PC-9 (cell line): ENCODE results near the gene SLC5A1. TPM values are rescaled to one million over a fixed set of nuclear protein-coding genes. Genes with fewer than 3 reads are reported as not detected.
"Not testable (repeated sequence)": the region's sequence is repeated elsewhere in the genome, so short reads cannot be mapped to it uniquely, and the experiment has no call there.

Experiments used
- BruUV-seq: library from RNA; stranded (reverse); fragments of 400-500 nt; replicated peaks from 2 replicates; lab custom pipeline; 2021; lab: Mats Ljungman, UMichigan
- CTCF ChIA-PET: fragments of 300-600 bp; sonication (Branson Sonifier 250); formaldehyde crosslinking; loops from one replicate; lab custom pipeline; 2022; ENCODE audit warnings: antibody characterized with exemption; lab: Charles Lee
- POLR2A ChIA-PET: fragments of 300-600 bp; sonication (Branson Sonifier 250); formaldehyde crosslinking; loops from one replicate; lab custom pipeline; 2022; ENCODE audit warnings: antibody characterized with exemption; ENCODE audit not compliant: unreplicated experiment; lab: Charles Lee
- DNase-seq, 2 experiments: peaks; one replicate each; pipeline versions ENCODE4 v3.0.0 to v3.0.0-alpha.2; 2015 to 2022; ENCODE audit warnings: mixed read lengths in 1 of 2
- H2AFZ ChIP-seq: fragments of 200-600 bp; sonication (generic); 2 replicates; pipeline ENCODE4 v1.8.1; 2017; ENCODE audit warnings: antibody characterized with exemption
- H3F3A ChIP-seq: fragments of 200-600 bp; sonication (generic); 2 replicates; pipeline ENCODE4 v1.8.1; 2017; ENCODE audit warnings: antibody characterized with exemption, mild to moderate bottlenecking, low read depth; ENCODE audit not compliant: insufficient read depth
- H3K27ac ChIP-seq: fragments of 200-600 bp; sonication (generic); 2 replicates; pipeline ENCODE4 v1.6.1; 2016; ENCODE audit warnings: mixed run types
- H3K27me3 ChIP-seq: fragments of 200-600 bp; sonication (generic); 2 replicates; pipeline ENCODE4 v1.6.1; 2016; ENCODE audit warnings: low read depth, mixed run types; ENCODE audit not compliant: insufficient read depth
- H3K36me3 ChIP-seq: fragments of 200-600 bp; sonication (generic); 2 replicates; pipeline ENCODE4 v1.6.1; 2016; ENCODE audit warnings: low read depth, mixed run types
- H3K4me1 ChIP-seq: fragments of 200-600 bp; sonication (generic); replicated peaks from 2 replicates; pipeline ENCODE4 v1.6.1; 2016; ENCODE audit warnings: mixed run types; ENCODE audit not compliant: insufficient read depth
- H3K4me2 ChIP-seq: fragments of 200-600 bp; sonication (generic); 2 replicates; pipeline ENCODE4 v1.6.1; 2017; ENCODE audit warnings: mixed run types
- H3K4me3 ChIP-seq: fragments of 200-600 bp; sonication (generic); 2 replicates; pipeline ENCODE4 v1.6.1; 2016; ENCODE audit warnings: mixed run types
- H3K79me2 ChIP-seq: fragments of 200-600 bp; sonication (generic); 2 replicates; pipeline ENCODE4 v1.6.1; 2017; ENCODE audit warnings: low read depth, mixed run types
- H3K9me2 ChIP-seq: fragments of 200-600 bp; sonication (generic); 2 replicates; pipeline ENCODE4 v1.8.1; 2017; ENCODE audit warnings: mild to moderate bottlenecking; ENCODE audit not compliant: insufficient read depth
- H3K9me3 ChIP-seq: fragments of 200-600 bp; sonication (generic); 2 replicates; pipeline ENCODE4 v1.8.1; 2016; ENCODE audit warnings: low read depth; ENCODE audit not compliant: insufficient read depth
- H4K20me1 ChIP-seq: fragments of 200-600 bp; sonication (generic); 2 replicates; pipeline ENCODE4 v1.8.1; 2017; ENCODE audit not compliant: insufficient read depth
- CTCF ChIP-seq: fragments of 200-600 bp; sonication (generic); conservative IDR thresholded peaks from 2 replicates; pipeline ENCODE4 v1.6.1; 2017; ENCODE audit warnings: mixed run types, antibody characterized with exemption, mild to moderate bottlenecking, moderate library complexity
- intact Hi-C: fragments of 100-400 bp; cut with micrococcal nuclease; formaldehyde crosslinking; loops from one replicate; pipeline ENCODE4 v1.10.0; 2022; ENCODE audit not compliant: unreplicated experiment
- total RNA-seq: library from RNA; stranded (reverse); gene quantifications from 2 replicates; pipeline ENCODE4 v1.2.3, GENCODE V29; 2021

Gene SLC5A1
- total RNA-seq, 1 experiment from 2014 or later, result not detected

DNA sequence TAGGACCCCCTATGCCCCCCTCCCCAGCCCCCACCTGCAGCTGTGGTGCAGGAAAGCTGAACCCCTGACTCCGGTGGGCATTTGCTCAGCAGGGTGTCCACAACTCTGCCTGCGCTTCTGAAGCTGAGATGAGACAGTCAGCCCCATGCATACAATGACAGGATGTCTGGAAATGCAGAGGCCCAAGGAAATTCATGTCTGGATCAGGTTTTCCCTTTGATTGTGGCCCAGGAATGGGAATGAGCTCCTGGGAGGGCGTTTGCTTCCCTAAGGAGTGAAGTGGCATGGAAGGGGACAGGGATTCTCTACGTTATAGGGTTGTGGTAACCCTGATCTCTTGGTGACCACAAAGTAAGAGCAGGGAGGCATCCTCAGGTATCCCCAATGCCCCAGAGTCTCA, 93.8 kb downstream of the SLC5A1 start:
- DNase-seq, BruUV-seq, H2AFZ ChIP-seq, CTCF ChIA-PET, H4K20me1 ChIP-seq, H3K4me3 ChIP-seq, H3K27ac ChIP-seq, H3K9me3 ChIP-seq, POLR2A ChIA-PET, H3K79me2 ChIP-seq, H3K27me3 ChIP-seq, H3K36me3 ChIP-seq, H3K9me2 ChIP-seq: not testable (repeated sequence)
- 0 out of 2 replicates have a peak overlapping the region, but pooled peaks have one; percentile 29 for H3K4me2 ChIP-seq
- peaks cover 15% of the 10 kb centered on the region; the same call in 1 of the 2 replicates for H3F3A ChIP-seq
- H3K4me1 ChIP-seq, result peaks cover 34% of the 10 kb centered on the region
- intact Hi-C loops, result loop anchor here (2.0 kb wide), 1 partner anchor 86 kb away; no protein-coding TSS in a partner anchor

- H3K36me3 ChIP-seq, POLR2A ChIA-PET, H3K79me2 ChIP-seq, H3K27ac ChIP-seq, BruUV-seq, H3K9me2 ChIP-seq, CTCF ChIA-PET, H4K20me1 ChIP-seq, H3K9me3 ChIP-seq: not testable (repeated sequence)
- Histone ChIP-seq H3K4me3 (peak overlapping the region; percentile 53), H3F3A (peaks cover 15% of the 10 kb centered on the region; the same call in 1 of the 2 replicates), H3K27me3 (peaks cover 12% of the 10 kb centered on the region; the same call in 1 of the 2 replicates), H3K4me1 (peaks cover 34% of the 10 kb centered on the region), H3K4me2 (peak overlapping the region; percentile 72), H2AFZ (peak overlapping the region; percentile 64; the same call in 1 of the 2 replicates)
- intact Hi-C loops, result loop anchor here (2.0 kb wide), 1 partner anchor 87 kb away; no protein-coding TSS in a partner anchor
- peak; percentile 25 to 74 for DNase-seq
Observed at GRCh38 chr22:32137731-32138324, 94.8 kb downstream of the SLC5A1 start.

GRCh38 chr22:32138576-32138975, 95.5 kb downstream of the SLC5A1 start:
- H3K36me3 ChIP-seq, POLR2A ChIA-PET, H3K79me2 ChIP-seq, CTCF ChIA-PET, H4K20me1 ChIP-seq, intact Hi-C loops, BruUV-seq, H3K9me3 ChIP-seq, H2AFZ ChIP-seq, H3K27ac ChIP-seq, H3K9me2 ChIP-seq: not testable (repeated sequence)
- Histone ChIP-seq H3K4me1 (peaks cover 34% of the 10 kb centered on the region), H3K4me3 (peak overlapping the region; percentile 53), H3K27me3 (peaks cover 13% of the 10 kb centered on the region; the same call in 1 of the 2 replicates), H3F3A (peaks cover 15% of the 10 kb centered on the region; the same call in 1 of the 2 replicates), H3K4me2 (peak overlapping the region; percentile 72)
- DNase-seq, result peak in 1 of 2 experiments; percentile 61

- H3K79me2 ChIP-seq, H4K20me1 ChIP-seq, BruUV-seq, DNase-seq, intact Hi-C loops, H3K4me2 ChIP-seq, H3K9me2 ChIP-seq, H3K36me3 ChIP-seq, POLR2A ChIA-PET, H2AFZ ChIP-seq, H3K9me3 ChIP-seq, H3K4me3 ChIP-seq, H3K27ac ChIP-seq: not testable (repeated sequence)
- H3K4me1 ChIP-seq, result peaks cover 28% of the 10 kb centered on the region
- peak; percentile 36; the same call in 1 of the 2 replicates for TF ChIP-seq CTCF
- peaks cover 16% of the 10 kb centered on the region; the same call in 1 of the 2 replicates for H3K27me3 ChIP-seq
- H3F3A ChIP-seq, result peaks cover 20% of the 10 kb centered on the region; the same call in 1 of the 2 replicates
- CTCF ChIA-PET, result interaction anchor here (0.6 kb wide), 1 partner anchor 11 kb away, joined by 3 read pairs; no protein-coding TSS in a partner anchor
Observed at GRCh38 chr22:32140688-32141087, 97.6 kb downstream of the SLC5A1 start.
